HuH-7.5 (cell line): Measurements from ENCODE around the gene TNNI2.
"Not testable (repeated sequence)": the region's sequence is repeated elsewhere in the genome, so short reads cannot be mapped to it uniquely, and the experiment has no call there.

Source experiments
- DNase-seq: peaks from one replicate; pipeline ENCODE4 v3.0.0; 2011; ENCODE audit warnings: low spot score

TNNI2 gene

DNA sequence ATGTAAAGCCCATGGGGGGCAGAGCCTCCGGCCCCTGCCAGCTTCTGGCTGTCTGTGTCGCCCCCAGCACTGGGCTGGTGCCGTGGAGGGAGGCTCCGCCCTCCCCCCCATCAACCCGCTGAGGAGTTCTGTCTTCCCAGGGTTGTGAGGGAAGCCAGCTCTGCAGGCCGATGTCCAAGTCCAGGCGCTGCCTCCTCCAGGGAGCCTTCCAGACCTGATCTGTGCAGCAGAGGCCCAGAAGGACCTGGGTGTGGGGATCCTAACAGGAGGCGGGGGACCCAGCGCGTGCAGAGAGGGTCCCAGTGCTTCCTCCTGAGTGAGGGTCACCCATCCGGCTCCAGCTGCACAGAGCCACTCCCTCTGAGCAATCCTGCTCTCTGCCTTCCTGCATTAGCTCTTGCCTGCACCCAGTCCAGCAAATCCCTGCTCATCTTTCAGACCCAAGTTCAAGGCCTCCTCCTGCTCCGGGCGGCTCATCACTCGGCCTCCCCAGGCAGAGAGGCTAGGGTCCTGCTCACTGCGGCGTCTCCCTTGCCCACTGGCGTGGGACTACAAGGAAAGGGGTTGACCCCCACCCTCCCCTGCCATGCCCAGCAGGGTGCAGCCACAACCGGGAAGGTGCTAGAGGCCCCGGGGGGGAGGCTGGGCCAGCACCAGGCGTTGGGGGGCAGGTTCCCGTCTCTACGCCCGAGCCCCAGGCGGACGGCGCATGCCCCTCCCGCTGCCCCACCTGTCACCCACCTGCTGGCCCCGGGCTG is 36.5 kb downstream of the TNNI2 start:
- no peak for DNase-seq

DNA sequence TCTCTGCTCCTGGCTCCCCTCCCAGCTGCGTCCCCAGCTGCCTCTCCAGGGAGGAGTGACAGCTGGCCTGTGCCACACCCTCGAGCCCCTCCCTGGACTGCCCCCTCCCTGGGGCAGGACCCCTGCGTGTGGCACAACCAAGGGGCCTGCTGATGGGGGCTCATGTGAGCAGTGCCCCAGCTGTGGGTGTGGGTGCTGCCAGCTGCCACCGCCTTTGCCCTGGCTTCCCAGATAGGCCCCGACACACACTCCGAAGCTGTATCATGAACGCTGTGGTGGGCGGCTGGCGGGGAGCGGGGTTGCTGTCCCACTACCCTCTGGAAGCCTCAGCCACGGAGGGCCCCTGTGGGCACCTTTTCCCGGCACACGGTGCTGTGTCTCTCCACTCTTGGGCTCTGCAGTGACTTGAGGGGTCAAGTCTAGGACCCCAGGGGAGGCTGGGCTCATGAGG is 37.1 kb downstream of the TNNI2 start:
- DNase-seq, result not testable (repeated sequence)

DNA sequence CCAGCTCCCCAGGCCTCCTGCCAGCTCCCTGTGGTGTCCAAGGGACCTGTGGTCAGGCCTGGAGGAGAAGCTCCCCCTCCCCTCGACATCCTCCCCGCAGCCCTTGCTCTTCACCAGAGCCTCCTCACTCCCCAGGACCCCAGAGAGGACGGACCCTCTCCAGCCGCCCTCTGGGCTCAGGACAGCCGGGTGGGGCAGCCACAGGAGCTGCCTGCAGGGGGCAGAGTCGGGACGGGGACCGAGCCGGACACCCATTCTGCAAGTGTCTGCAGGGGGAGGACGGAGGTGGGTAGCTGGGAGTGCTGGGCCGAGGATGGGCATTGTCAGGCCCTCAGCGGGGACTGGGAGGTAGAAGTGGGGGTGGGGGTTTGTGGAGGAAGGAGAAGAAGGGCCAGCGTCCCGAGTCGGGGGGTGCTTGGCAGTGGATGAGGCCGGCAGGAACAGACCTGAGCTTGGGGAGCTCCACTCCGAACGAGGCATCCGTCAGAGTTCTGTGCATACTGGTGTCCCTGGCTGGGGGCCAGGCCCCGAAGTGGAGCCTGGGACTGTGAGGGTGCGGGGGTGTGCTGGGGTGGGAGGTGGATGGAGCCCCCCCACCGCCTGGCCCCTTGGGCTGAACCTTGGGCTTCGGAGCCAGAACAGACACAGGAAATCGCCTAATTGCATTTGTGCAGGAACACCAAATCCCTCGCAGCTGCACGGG is 37.7 kb downstream of the TNNI2 start:
- peak; percentile 93 for DNase-seq

DNA sequence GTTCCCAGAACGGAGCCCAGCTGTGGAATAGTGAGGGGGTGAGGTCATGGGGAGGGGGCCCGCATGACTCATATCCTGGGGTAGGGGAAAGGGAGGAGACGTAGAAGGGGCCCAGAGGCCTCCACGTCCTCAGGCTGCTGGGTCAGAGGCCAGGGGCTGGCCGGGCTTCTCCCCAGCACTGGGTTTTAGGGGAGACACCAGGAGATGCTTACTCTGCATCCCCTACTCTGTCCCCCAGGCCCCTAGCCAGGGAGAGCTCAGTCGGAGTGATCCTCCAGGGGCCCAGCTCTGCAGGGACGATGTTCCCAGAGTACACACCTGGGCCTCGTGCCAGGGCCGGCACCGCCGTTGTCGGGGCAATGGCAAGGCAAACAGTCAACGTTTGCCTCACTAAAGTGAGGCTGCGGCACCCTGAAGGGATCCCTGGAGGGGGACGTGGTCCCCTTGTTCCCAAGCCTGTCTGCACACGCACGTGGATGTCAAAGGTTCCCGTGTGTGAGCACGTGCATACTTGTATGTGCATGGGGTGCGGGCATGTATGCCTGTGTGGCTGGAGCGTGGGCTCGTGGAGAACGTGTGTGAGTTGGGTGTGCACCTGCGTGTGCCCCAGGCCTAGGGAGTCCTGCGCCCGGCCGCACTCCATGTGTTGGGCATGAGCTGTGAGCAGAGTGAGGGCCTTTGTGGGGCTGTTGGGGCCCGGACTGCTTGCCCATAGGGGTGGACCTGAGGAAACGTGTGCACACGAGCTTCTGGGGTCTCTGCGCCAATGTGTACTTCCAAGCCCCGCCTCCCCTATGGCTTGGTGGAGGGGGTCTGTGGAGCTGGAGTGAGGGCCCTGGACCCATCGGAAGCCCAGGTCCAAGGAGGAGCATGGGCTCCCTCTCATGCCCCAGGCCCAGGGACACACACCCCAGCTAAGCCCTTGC is 38.7 kb downstream of the TNNI2 start:
- no peak for DNase-seq

DNA sequence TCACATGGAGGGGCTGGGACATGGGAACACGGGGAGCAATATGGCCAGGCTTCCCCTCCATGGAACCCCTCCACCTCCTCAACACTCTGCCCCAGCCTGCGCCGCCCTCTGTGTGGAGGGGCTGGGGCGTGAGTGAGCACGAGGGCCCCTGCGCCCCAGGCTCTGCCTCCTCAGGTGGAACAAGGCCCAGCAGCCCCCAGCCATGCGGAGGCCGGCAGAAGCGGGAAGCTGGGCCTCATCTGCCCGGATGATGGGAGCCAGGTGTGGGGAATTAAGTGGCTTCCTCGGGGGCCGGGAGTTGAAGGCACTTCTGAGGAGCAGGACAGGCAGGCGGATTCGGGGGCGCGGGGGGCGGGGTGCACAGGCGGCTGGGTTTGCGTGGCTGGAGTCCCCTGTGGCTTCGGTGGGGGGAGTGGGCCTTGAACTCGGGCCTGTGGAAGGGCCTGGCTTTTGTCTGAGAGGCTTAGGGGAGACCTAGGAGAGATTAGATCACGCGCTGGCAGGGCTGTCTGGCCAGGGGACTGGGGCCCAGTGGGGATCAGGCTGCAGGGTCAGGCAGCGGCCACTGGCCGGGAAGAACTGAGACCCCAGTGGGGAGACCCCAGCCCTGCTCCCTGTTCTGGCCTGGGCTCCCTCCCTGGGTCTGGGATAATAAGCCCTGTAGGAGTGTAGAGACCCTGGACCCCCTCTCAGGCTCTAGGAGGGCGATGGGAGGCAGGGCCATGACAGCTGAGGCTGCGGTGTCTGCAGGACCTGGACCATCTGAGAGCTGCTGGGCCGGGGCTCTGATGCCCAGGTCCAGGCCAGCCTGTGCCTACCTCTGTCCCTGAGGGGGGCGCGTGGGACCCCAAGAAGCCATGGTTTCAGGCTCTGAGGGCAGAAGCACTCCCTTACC is 39.6 kb downstream of the TNNI2 start:
- DNase-seq, result no peak

DNA sequence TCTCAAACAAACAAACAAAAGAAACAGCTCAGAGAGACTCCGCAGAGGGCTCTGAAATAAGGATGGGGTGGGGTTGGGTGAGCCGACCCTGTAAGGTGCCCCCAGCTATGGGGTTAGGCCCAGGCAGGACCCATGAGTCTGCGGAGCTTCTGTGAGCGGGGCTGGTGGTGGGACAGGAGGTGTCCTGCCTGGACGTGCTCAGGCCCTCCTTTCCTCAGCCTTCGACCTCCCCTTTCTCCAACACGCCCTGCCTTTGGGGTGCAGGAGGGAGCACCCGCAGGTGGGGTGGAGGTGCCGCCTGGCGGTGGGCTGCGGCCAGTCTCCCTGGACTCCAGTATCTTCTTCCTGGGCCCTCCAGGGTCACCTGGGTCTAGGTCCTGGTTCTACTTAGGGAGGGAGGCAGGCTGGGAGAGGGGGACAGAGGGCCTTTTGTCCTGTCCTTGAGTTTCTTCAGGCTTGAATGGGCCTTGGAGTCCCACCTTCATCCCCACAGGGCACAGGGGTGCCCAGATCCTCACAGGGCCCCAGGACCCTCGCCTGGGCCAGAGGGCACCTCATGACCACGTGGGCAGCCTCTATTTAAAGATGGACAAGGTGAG is 40.7 kb downstream of the TNNI2 start:
- DNase-seq, result no peak

DNA sequence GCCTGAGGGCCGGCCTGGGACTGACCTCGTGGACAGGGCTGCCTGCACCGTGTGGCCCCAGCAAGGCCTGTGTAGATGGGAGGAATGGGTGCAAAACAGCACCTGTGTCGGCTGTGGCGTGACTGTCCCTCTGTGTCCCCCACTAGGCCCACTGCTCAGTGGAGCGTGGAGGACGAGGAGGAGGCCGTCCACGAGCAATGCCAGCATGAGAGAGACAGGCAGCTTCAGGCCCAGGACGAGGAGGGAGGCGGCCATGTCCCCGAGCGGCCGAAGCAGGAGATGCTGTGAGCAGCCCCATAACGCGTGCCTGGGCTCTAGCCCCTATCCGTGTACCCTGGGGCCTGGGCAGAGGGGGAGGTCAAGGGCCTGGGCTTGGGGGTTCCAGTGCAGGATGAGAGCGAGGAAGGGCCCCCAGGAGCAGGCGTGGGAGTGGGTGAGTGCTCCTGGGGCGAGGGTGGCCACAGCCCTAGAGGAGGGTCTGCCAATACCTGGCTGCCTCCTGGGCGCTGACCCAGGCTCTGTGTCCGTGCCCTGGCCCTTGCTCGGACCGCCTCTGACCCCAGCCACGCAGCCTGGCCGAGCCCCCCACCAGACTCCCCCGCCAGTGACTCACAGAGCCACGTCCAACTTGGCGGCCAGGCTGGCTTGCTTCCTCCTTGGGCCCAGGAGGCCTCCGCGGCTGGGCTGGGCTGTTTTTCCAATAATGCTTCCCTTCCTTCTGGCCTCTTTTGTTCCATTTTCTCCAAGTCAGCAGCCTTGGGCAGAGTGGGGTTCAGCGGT is 41.4 kb downstream of the TNNI2 start:
- DNase-seq, result no peak

DNA sequence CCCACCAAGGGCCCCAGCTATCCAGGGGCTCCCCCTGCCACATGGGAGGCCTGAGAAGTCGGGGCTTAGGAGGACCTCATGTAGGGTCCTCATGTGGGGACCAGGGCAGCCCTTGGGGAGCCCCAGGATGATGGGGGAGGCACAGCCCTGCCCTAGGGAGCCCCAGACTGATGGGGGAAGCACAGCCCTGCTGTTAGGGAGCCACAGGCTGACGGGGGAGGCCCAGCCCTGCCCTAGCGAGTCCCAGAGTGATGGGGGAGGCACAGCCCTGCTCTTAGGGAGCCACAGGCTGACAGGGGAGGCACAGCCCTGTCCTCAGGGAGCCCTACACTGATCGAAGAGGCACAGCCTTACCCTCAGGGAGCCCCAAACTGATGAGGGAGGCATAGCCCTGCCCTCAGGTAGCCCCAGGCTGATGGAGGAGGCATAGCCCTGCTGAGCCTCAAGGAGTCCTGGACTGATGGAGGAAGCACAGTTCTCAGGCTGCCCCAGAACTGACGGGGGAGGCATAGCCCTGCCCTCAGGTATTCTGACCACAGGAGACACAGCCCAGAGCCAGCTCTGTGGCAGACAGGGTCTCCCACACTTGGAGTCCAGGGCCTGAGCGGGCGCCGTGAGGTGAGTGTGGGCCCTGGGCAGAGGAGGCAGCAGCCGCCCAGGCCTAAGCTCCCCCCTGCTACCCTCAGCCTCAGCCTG is 42.1 kb downstream of the TNNI2 start:
- no peak for DNase-seq

DNA sequence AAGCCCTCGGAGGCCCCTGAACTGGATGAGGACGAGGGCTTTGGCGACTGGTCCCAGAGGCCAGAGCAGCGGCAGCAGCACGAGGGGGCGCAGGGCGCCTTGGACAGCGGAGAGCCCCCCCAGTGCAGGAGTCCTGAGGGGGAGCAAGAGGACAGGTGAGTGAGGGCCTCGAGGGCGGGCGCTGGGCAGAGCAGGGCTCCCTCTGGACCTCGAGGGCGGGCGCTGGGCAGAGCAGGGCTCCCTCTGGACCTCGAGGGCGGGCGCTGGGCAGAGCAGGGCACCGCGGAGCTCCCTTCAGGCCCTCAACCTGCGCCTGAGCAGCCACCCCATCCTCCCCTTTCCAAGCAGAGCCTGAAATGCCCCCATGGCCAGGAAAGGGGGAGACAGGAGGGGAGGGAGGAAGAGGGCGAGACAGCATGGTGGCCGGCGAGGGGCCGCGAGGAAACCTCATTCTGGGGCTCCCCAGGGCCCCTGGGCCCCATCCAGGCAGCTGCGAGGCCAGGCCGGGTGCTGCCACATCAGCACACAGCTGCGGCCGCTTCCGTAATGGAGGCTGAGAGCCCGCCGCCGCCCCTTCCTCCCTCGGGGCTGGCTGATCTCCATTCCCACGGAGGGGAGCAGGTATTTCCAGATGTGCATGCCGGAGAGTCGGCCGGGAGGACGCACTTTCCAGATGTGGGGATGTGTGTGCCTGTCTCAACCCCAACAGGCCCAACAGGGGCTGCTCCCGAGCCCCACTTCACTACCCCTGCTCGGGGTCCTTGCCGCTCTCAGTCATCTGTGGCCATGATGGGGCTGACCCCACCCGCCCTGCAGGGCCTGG is 42.9 kb downstream of the TNNI2 start:
- no peak for DNase-seq

DNA sequence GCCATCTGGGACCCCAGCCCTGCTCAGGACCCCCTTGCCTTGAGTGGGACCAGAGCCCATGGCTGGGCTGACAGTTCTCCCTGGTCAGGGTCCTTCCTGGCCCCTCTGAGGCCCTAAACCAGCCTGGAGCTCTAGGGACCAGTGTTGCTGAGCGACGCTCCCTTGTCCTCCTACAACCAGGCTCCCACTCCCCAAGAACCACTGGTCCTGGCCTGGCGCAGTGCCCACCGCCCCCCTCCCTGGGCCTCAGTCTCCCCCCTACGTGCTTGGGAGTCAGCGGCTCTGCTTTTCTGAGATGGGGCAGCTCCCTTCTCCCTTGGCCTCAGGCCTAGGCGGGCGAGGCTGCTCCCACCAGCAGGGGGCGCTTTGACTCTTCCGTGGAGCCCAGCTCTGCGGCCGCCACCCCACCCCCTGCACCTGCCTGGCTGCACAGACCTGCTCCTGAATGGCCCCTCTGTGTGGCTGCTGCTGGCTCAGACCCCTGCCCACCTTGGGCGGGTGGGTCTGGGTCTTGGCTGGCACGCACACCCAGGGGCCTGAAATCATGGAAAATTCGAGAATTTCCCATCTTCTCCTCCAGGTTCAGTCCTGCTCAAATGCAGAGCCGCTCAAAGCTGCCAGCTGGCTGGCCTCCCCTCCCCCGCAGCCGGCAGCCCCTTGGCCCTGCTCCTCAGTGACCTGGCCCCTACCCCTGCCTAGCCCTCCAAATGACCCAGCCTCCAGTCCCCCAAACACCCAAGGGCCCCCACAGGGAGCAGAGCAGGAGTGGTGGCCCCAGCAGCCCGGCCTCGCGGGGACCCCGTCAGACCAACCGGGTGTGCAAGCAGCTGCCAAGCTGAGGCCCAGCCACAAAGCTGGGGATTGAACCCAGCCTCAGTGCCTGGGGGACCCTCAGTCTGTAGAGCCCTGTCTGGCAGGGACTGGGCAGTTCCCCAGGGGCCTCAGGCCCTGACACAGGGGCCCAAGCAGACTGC is 43.8 kb downstream of the TNNI2 start:
- peak; percentile 97 for DNase-seq

DNA sequence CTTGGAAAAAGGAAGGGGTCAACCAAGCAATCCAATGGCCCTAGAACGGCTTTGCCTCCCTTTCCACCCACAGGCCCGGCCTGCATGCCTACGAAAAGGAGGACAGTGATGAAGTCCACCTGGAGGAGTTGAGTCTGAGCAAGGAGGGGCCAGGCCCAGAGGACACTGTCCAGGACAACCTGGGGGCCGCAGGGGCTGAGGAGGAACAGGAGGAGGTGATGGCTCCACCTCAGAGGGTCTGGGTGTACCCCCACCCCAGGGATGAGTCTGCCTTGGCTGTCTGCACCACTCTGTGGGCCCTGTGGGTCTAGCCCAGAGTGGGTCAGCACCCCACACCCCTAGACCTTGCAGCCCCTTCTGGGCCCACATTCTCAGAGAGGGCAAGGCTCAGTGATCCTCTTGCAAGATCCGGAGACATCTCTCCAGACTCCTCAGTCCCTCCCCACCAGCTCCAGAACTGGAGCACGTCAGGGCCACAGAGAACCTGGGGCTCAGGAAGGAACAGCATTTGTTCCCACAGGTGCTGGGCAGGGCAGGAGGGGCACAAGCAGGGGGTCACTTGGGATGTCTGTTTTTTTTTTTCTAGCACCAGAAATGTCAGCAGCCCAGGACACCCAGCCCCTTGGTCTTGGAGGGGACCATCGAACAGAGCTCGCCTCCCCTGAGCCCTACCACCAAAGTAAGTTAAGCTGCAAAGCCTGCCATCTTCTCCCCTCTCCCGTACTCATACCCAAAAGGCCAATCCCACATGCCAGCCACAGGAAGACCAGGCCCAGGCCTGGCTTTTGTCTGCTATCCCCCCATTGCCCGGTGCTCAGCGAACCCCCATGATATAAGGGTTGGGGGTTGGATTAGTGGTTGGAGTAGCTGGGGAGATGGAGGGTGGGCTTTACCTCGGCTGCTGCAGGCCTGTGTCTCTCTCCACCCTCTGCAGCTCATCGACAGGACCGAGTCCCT is 44.8 kb downstream of the TNNI2 start:
- no peak for DNase-seq

DNA sequence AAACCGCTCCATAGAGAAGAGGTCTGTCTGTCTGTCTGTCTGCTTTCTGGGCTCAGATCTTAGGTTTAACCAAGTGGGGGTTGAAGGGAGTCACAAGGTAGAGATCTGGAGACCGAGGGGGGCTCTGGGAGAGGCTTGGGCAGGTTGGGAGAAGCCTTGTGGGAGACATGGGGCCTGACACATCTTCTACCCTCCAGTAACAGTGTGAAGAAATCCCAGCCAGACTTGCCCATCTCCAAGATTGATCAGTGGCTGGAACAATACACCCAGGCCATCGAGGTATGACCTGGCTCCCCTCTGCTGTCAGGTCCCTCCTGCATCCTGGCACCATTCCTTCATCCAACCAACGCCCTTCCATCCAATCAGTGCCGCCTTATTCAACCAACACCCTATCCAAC is 45.5 kb downstream of the TNNI2 start:
- DNase-seq, result no peak

DNA sequence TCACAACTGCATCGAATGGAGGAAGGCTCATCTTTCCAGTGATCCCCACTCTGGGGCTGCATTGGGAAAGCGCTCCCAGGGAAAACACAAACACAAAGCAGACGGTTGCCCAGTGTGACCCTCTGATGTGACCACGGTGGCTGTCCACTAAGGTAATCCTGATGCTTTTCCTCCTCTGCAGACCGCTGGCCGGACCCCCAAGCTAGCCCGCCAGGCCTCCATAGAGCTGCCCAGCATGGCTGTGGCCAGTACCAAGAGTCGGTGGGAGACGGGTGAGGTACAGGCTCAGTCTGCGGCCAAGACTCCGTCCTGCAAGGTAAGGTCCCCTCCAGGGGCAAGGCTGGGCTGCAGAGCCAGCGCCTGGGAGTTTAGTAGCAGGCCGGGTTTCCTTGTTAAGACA is 47.8 kb downstream of the TNNI2 start:
- DNase-seq, result not testable (repeated sequence)

DNA sequence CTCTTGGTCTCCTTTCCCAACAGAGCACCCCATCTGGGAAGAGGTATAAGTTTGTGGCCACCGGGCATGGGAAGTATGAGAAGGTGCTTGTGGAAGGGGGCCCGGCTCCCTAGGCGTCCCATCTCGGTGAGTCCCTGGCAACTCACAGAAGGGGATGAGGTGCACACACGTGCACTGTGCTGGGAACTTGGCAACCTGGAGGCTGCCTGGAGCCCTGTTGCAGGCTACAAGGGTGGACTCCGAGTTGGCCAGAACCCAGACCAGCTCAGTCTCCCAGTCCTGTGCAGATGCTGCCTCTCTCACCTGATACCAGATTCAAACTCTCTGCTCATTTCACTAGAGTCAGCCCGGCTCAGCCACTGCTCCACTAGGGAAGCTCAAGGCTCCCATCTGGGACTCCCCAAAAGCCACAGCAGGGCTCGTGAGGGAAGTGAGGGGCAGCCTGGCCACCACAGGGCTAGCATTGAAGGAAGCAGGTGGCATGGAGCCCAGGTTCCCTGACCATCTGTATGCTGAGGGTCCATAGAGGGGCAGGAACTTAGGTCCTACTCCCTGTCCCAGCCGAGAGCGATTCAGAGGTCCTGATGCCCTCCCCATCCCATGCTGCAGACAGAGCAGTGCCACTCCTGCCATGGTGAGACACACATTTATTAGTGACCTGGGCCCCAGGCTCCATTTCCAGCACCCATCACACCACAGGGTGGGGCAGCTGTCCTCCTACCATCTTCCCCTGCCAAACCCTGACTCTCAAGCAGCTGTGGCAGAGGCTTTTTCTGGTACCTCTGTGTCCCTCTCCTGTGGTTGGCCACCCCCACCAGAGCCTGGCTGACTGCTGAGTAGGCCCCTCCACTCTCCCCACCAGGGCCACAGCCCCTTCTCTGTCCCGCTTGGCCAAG is 48.9 kb downstream of the TNNI2 start:
- DNase-seq, result no peak

DNA sequence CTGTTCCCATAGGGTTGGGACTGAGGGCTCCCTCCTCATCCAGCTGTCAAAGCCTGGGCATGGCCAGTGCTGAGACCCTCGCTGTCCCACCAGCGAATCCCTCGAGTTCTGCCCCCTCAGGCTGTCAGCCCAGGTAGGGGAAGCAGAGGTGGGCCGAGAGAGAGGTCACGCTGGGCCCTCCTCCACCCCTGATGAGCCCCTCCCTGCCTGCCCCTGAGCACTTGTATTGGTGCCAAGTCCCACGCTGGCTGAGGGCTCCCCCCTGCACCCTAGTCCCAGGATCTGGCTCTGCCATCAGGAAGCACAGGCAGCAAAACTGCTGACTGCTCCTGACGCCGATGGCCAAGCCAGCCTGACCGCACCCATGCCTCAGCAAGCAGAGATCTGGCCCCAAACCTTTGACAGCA is 49.6 kb downstream of the TNNI2 start:
- no peak for DNase-seq
